Natural killer cell (primary cell): ENCODE data around the gene ATP6V0E1. TPM values are rescaled to one million over a fixed set of nuclear protein-coding genes. Genes with fewer than 3 reads are reported as not detected.

Experiments used
- ATAC-seq, 3 donors: fragments of 150-1000 bp in 2 of 3; fragments of 200-7000 bp in 1 of 3; cut with Tn5 transposase; 1 replicate in 1 of 3; 2 replicates in 2 of 3; pipeline ENCODE4 v1.10.0; 2021; ENCODE audit warnings: mild to moderate bottlenecking in 2 of 3, moderate library complexity in 2 of 3
- DNase-seq, 2 donors: peaks; one replicate each; pipeline versions ENCODE4 v3.0.0 to v3.0.0-alpha.2; 2013 to 2021; ENCODE audit warnings: mixed read lengths in 1 of 2
- H3K27ac ChIP-seq: one replicate; pipeline ENCODE4 v1.5.1; 2013; ENCODE audit warnings: mild to moderate bottlenecking, low read length
- H3K27me3 ChIP-seq: one replicate; pipeline ENCODE4 v1.6.1; 2013; ENCODE audit warnings: low read length; ENCODE audit not compliant: control insufficient read depth, insufficient read depth
- H3K36me3 ChIP-seq: one replicate; pipeline ENCODE4 v1.6.1; 2013; ENCODE audit warnings: low read length; ENCODE audit not compliant: control insufficient read depth, insufficient read depth
- H3K4me1 ChIP-seq: one replicate; pipeline ENCODE4 v1.6.1; 2013; ENCODE audit warnings: low read length; ENCODE audit not compliant: control insufficient read depth, insufficient read depth
- H3K4me3 ChIP-seq: one replicate; pipeline ENCODE4 v1.5.1; 2013; ENCODE audit warnings: low read length
- H3K9me3 ChIP-seq: one replicate; pipeline ENCODE4 v1.6.1; 2013; ENCODE audit warnings: low read length; ENCODE audit not compliant: control insufficient read depth, insufficient read depth
- H3K27ac Mint-ChIP-seq, 2 donors: one replicate each; pipeline ENCODE4 v1.8.0; 2022; ENCODE audit warnings: mild to moderate bottlenecking in 2 of 2, mixed read lengths in 2 of 2, moderate library complexity in 1 of 2
- H3K27me3 Mint-ChIP-seq, 2 donors: one replicate each; pipeline ENCODE4 v1.8.0; 2022; ENCODE audit warnings: low read depth in 2 of 2, mixed read lengths in 2 of 2
- H3K36me3 Mint-ChIP-seq: one replicate; pipeline ENCODE4 v1.8.0; 2022; ENCODE audit warnings: mixed read lengths
- H3K4me1 Mint-ChIP-seq, 2 donors: one replicate each; pipeline ENCODE4 v1.8.0; 2022; ENCODE audit warnings: mixed read lengths in 2 of 2
- H3K4me3 Mint-ChIP-seq: one replicate; pipeline ENCODE4 v1.8.0; 2022; ENCODE audit warnings: mild to moderate bottlenecking, moderate library complexity, mixed read lengths
- H3K9me3 Mint-ChIP-seq, 2 donors: one replicate each; pipeline ENCODE4 v1.8.0; 2022; ENCODE audit warnings: mixed read lengths in 2 of 2
- WGBS: methylation state at CpG from one replicate; pipeline ENCODE4 v1.1.7; 2013; ENCODE audit warnings: missing lambda C conversion rate; ENCODE audit not compliant: insufficient coverage; 5-methylcytosine and 5-hydroxymethylcytosine counted together
- intact Hi-C: fragments of 100-400 bp; cut with micrococcal nuclease; formaldehyde crosslinking; loops from one replicate; pipeline ENCODE4 v1.14.2; 2022
- total RNA-seq, 4 donors: library from RNA; stranded (reverse); fragments of 120-200 nt in 1 of 4; gene quantifications; one replicate each; pipeline versions ENCODE4 v1.2.3 to v1.2.4, GENCODE V29; 2013 to 2022
- TF ChIP-seq, protein P1 (sequence below): fragments of 200-600 bp; IDR thresholded peaks from one replicate; pipeline ENCODE4 v1.8.0; 2022; ENCODE audit warnings: antibody characterized with exemption

Gene ATP6V0E1
- total RNA-seq, 3 donors from 2014 or later (not counting 1 experiment from before 2014, with no cell fraction given): 101 to 141 (median 103) TPM

- no peak for ATAC-seq
- no peaks in the 10 kb centered on the region for H3K27me3 ChIP-seq
- Mint-ChIP-seq H3K27me3 (no peaks in the 10 kb centered on the region), H3K4me3 (no peak overlapping the region), H3K9me3 (no peaks in the 10 kb centered on the region), H3K36me3 (peaks cover 11% of the 10 kb centered on the region), H3K4me1 (peaks cover 0 to 4% of the 10 kb centered on the region in 2 donors), H3K27ac (no peak overlapping the region)
- no peak overlapping the region for H3K27ac ChIP-seq
- H3K4me1 ChIP-seq: no peaks in the 10 kb centered on the region
- TF ChIP-seq, protein P1, sequence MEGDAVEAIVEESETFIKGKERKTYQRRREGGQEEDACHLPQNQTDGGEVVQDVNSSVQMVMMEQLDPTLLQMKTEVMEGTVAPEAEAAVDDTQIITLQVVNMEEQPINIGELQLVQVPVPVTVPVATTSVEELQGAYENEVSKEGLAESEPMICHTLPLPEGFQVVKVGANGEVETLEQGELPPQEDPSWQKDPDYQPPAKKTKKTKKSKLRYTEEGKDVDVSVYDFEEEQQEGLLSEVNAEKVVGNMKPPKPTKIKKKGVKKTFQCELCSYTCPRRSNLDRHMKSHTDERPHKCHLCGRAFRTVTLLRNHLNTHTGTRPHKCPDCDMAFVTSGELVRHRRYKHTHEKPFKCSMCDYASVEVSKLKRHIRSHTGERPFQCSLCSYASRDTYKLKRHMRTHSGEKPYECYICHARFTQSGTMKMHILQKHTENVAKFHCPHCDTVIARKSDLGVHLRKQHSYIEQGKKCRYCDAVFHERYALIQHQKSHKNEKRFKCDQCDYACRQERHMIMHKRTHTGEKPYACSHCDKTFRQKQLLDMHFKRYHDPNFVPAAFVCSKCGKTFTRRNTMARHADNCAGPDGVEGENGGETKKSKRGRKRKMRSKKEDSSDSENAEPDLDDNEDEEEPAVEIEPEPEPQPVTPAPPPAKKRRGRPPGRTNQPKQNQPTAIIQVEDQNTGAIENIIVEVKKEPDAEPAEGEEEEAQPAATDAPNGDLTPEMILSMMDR: no peak
- no peaks in the 10 kb centered on the region for H3K9me3 ChIP-seq
- peak in 1 of 2 donors; percentile 18 for DNase-seq
- intact Hi-C loops: no loop called here
- peaks cover 35% of the 10 kb centered on the region for H3K36me3 ChIP-seq
- WGBS: 87% methylated on average over 3 of the region's 4 CpGs
- H3K4me3 ChIP-seq: no peak overlapping the region
Observed at GRCh38 chr5:172941067-172941516, 42.5 kb upstream of the ATP6V0E1 start.

DNA sequence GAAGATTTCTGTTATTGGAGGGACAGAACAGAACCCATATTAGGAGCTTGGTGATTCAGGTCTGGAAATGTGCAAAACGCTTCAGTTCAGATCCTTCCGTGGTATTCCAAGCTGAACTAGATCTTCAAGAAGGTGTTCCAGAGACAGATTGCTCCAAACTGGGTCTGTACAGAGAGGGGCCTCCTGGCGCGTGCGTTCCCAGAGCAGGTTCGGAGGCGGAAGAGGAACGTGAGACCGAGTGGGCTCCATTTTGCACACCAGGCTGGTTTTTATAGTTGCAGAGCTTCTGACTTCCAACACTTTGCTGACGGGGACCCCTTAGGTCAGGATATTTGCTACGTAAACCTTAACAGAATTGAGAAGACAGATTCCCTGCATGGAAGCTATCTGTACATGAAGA lies 41.0 kb upstream of the ATP6V0E1 start:
- TF ChIP-seq, protein P1: no peak
- H3K9me3 ChIP-seq: no peaks in the 10 kb centered on the region
- Mint-ChIP-seq H3K9me3 (no peaks in the 10 kb centered on the region), H3K4me1 (peaks cover 0 to 4% of the 10 kb centered on the region in 2 donors), H3K27ac (no peak overlapping the region), H3K36me3 (no peaks in the 10 kb centered on the region), H3K27me3 (no peaks in the 10 kb centered on the region), H3K4me3 (no peak overlapping the region)
- intact Hi-C loops: no loop called here
- ATAC-seq: no peak
- DNase-seq: no peak
- H3K27me3 ChIP-seq: no peaks in the 10 kb centered on the region
- no peak overlapping the region for H3K27ac ChIP-seq
- H3K4me1 ChIP-seq: no peaks in the 10 kb centered on the region
- peaks cover 33% of the 10 kb centered on the region for H3K36me3 ChIP-seq
- WGBS: 97% methylated on average over 11 of the region's 11 CpGs
- H3K4me3 ChIP-seq: no peak overlapping the region

DNA sequence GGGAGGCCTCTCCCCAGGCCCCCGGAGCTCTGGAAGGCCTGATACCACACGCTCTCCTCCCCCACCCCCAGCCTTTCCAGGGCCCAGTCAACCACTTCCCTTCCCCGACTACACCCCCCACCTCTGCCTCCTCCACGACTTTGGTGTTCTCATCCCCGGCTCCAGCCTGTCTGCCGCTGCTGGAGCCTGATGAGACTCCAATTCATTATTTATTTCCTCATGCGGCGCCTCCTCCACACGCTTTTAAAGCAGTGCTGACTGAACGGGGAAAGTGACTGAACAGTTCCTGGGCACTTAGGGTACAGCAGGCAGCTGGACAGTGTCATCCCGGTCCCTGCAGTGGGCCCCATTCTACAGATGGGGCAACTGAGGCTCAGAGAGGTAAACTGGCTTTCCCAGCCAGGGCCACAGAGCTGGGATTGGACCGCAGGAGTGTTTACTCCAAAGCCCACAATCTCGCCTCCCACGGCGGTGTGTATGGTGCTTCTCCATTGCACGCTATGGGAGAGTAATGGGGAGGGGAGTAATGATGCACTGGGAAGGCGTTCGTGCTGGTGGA lies 40.2 kb upstream of the ATP6V0E1 start:
- peaks cover 37% of the 10 kb centered on the region for H3K36me3 ChIP-seq
- no peak overlapping the region for H3K4me3 ChIP-seq
- H3K9me3 ChIP-seq: no peaks in the 10 kb centered on the region
- no peaks in the 10 kb centered on the region for H3K4me1 ChIP-seq
- ATAC-seq (no peak), DNase-seq (no peak)
- no peak overlapping the region for H3K27ac Mint-ChIP-seq
- H3K27ac ChIP-seq: no peak overlapping the region
- H3K4me1 Mint-ChIP-seq: peaks cover 0 to 4% of the 10 kb centered on the region in 2 donors
- H3K27me3 Mint-ChIP-seq: no peaks in the 10 kb centered on the region
- H3K36me3 Mint-ChIP-seq: no peaks in the 10 kb centered on the region
- intact Hi-C loops: no loop called here
- H3K4me3 Mint-ChIP-seq: no peak overlapping the region
- H3K27me3 ChIP-seq: no peaks in the 10 kb centered on the region
- WGBS: 80% methylated on average over 18 of the region's 18 CpGs
- TF ChIP-seq, protein P1: no peak
- no peaks in the 10 kb centered on the region for H3K9me3 Mint-ChIP-seq

DNA sequence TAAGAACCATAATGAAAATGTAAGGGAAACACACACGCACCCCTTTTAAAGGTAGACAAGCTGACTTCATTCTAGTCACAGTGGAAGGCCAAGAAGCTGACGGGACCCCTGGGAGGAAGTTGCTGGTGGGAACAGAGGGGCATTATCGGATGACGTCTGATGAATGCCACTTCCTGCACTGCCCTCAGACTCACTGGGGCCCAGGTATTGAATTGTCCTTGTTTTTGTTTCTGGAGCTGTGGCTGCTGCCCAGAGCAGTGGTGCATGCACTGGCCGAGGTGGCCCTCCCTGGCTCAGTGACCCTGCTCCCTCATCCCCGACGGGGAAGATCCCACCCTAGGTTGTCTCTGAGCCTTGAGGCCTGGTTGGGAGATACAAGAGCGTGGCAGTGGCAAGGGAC lies 39.7 kb upstream of the ATP6V0E1 start:
- 84% methylated on average over 7 of the region's 8 CpGs for WGBS
- Mint-ChIP-seq H3K27me3 (no peaks in the 10 kb centered on the region), H3K9me3 (no peaks in the 10 kb centered on the region), H3K27ac (no peak overlapping the region), H3K4me3 (no peak overlapping the region), H3K4me1 (peaks cover 0 to 4% of the 10 kb centered on the region in 2 donors), H3K36me3 (no peaks in the 10 kb centered on the region)
- H3K4me3 ChIP-seq: no peak overlapping the region
- no peak overlapping the region for H3K27ac ChIP-seq
- ATAC-seq: no peak
- H3K27me3 ChIP-seq: no peaks in the 10 kb centered on the region
- peaks cover 39% of the 10 kb centered on the region for H3K36me3 ChIP-seq
- H3K9me3 ChIP-seq: no peaks in the 10 kb centered on the region
- H3K4me1 ChIP-seq: no peaks in the 10 kb centered on the region
- TF ChIP-seq, protein P1: no peak
- intact Hi-C loops: no loop called here
- DNase-seq: no peak
